Measurements from ENCODE around the gene ITPRID1.

Gene ITPRID1

GRCh38 chr7:31642681-31643115, 128.8 kb downstream of the ITPRID1 start:
- DNase-seq = no peak

- no peak for DNase-seq
Measured at GRCh38 chr7:31646942-31647341, 133.1 kb downstream of the ITPRID1 start.

GRCh38 chr7:31647511-31647910, 133.6 kb downstream of the ITPRID1 start:
- DNase-seq = no peak

- peak; percentile 36 for DNase-seq
Measured at GRCh38 chr7:31648288-31648687, 134.4 kb downstream of the ITPRID1 start.

- no peak for DNase-seq
Measured at GRCh38 chr7:31648880-31649279, 135.0 kb downstream of the ITPRID1 start.

GRCh38 chr7:31651234-31652062, 137.6 kb downstream of the ITPRID1 start:
- DNase-seq = no peak

- DNase-seq = no peak
Measured at GRCh38 chr7:31652063-31652326, 138.1 kb downstream of the ITPRID1 start.

- DNase-seq = no peak
Measured at GRCh38 chr7:31663072-31663471, 149.2 kb downstream of the ITPRID1 start.

- DNase-seq = no peak
Measured at GRCh38 chr7:31664890-31665289, 151.0 kb downstream of the ITPRID1 start.

GRCh38 chr7:31665546-31665945, 151.7 kb downstream of the ITPRID1 start:
- no peak for DNase-seq

- DNase-seq = no peak
Measured at GRCh38 chr7:31669461-31669860, 155.6 kb downstream of the ITPRID1 start.

- DNase-seq = no peak
Measured at GRCh38 chr7:31679574-31680305, 165.8 kb downstream of the ITPRID1 start.

- no peak for DNase-seq
Measured at GRCh38 chr7:31683445-31684225, 169.7 kb downstream of the ITPRID1 start.

GRCh38 chr7:31687024-31687748, 173.3 kb downstream of the ITPRID1 start, which contains the start of gene PPP1R17:
Gene PPP1R17, plus strand, starts transcription at chr7:31687215. Its CDS starts 5,227 bp downstream, at chr7:31692442.
- DNase-seq = peak; percentile 62

- no peak for DNase-seq
Measured at GRCh38 chr7:31688372-31688771, 174.5 kb downstream of the ITPRID1 start.

GRCh38 chr7:31688996-31689395, 175.1 kb downstream of the ITPRID1 start:
- DNase-seq = no peak

GRCh38 chr7:31690935-31691334, 177.0 kb downstream of the ITPRID1 start:
- DNase-seq = peak; percentile 59

- DNase-seq = no peak
Measured at GRCh38 chr7:31692451-31692850, 178.6 kb downstream of the ITPRID1 start.

- no peak for DNase-seq
Measured at GRCh38 chr7:31692871-31693270, 179.0 kb downstream of the ITPRID1 start.

- DNase-seq = no peak
Measured at GRCh38 chr7:31695859-31696614, 182.1 kb downstream of the ITPRID1 start.

GRCh38 chr7:31699050-31699449, 185.2 kb downstream of the ITPRID1 start:
- DNase-seq = no peak

- no peak for DNase-seq
Measured at GRCh38 chr7:31702354-31702753, 188.5 kb downstream of the ITPRID1 start.

Measured in NCI-H748 treated with DMSO at 0.1 percent for 48 hours (cell line).